Purkinje cell (primary cell): ENCODE measurements around the gene TBC1D7. TPM values are rescaled to one million over a fixed set of nuclear protein-coding genes. Genes with fewer than 3 reads are reported as not detected.

Source experiments
- polyA plus RNA-seq: library from polyadenylated mRNA; unstranded; fragments of >200 nt; fragmentation: Nextera tagmentation; gene quantifications from 2 replicates; pipeline ENCODE4 v1.2.1, GENCODE V29; 2014

TBC1D7 gene
- polyA plus RNA-seq: 49.8 and 73.5 TPM in 2 replicates

DNA sequence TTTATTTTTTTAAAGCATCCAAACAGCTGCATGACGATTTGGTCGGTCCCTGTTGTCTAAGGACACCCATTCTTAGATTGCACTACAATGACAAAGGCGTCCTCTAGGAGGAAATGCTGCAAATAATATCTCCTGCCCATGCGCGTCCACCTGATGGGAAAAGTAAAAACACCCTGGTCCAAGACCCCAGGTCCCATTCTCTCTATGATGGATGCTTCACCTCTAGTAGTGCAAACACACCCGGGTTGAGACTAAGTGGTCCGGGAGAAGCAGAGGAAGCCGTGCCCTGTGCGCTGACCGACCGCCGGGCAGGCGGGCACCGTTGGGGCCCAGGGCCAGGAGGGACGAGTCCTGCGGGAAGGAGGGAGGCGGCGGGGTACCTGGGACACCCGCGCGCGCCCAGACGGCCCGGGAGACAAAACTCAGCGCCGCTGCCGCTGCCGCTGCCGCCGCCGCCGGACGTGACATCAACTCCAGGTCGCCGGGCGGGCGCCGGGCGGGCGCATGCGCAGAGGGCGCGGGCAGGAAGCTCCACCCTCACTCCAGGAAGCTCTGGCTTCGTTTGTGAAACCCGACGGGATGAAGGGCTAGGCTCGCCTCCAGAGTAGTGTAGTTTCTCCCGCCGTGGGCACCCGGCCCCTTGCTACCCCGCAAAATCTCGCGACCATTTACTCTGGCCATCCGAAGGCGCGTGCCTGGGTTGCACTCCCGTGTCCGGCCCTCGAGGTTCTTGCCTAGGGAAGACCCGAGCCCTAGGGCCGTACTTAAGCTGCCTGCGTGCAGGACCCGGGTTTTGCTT lies at the start of gene TBC1D7:
TBC1D7 (minus strand) TSS at position 462 of the 799 bp plus-strand sequence. CDS start 1,639 bp downstream, outside the sequence.

Other genes with a start within 250 kb of the TBC1D7 start
- 39.3 and 49.1 TPM in 2 replicates for gene GFOD1, start 159.1 kb upstream of the TBC1D7 start, polyA plus RNA-seq
- gene SIRT5, start 246.1 kb upstream of the TBC1D7 start, polyA plus RNA-seq: 12.3 and 13.5 TPM in 2 replicates